Neural cell (in vitro differentiated cells): ENCODE data around the gene PKP1.

Experiments used
- CTCF ChIP-seq: fragments of 450-650 bp; IDR thresholded peaks from 2 replicates; pipeline ENCODE4 v1.5.1; 2014; ENCODE audit warnings: antibody characterized with exemption, mild to moderate bottlenecking, moderate library complexity; ENCODE audit not compliant: poor library complexity, severe bottlenecking
- EZH2 ChIP-seq: fragments of 200-600, 300-800 bp; shearing (Covaris generic), sonication (generic); IDR thresholded peaks from 2 replicates; pipeline ENCODE4 v1.6.1; 2014; ENCODE audit warnings: antibody characterized with exemption, low read length, borderline replicate concordance, mild to moderate bottlenecking; ENCODE audit not compliant: insufficient read depth, poor library complexity, severe bottlenecking

GRCh38 chr1:201275253-201275666, 8.0 kb upstream of the PKP1 start:
- TF ChIP-seq EZH2 = no peak
- TF ChIP-seq CTCF = no peak
